ENCODE results near the gene CD74. TPM values are rescaled to one million over a fixed set of nuclear protein-coding genes. Genes with fewer than 3 reads are reported as not detected.

CD74 gene
- total RNA-seq, 1 donor from 2014 or later, result 194 TPM

DNA sequence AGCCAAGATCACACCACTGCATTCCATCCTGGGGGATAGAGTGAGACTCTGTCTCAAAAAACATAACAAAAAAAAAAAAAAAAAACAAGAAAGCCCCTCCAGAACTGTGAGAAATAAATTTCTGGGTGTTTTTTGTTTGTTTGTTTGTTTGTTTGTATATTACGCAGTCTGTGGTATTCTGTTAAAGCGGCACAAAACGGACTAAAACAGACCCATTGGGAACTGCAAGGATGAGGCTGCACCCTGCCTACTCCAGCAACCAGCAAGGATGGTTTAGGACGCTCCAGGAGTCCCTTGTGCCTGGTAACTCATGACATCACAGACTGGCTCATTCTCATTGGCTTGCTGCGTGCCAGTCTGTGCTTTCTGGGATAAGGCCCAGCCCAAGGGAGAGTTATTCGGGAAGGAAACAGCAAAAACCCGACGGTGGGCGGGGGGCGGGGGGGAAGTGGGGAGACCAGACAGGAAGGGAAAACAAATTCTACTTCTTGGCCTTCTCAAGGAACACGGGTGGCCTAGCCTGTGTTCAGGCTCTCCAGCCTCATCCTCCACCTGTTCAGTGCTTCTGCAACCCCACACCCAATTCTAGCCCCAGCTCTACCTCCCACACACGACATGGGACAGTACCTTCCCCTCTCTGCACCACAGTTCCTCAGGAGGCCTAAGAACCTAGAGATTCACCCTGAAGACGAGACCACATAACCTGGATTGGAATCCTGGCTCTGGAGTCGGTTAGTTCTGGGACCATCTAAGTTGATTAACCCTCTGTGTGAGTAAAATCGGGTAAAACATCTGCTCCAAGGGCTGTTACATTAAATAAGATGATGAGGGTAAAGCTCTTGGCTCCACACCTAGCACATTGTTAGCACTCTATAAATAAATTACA lies 2.8 kb downstream of the CD74 start:
- peak; percentile 66 for DNase-seq

DNA sequence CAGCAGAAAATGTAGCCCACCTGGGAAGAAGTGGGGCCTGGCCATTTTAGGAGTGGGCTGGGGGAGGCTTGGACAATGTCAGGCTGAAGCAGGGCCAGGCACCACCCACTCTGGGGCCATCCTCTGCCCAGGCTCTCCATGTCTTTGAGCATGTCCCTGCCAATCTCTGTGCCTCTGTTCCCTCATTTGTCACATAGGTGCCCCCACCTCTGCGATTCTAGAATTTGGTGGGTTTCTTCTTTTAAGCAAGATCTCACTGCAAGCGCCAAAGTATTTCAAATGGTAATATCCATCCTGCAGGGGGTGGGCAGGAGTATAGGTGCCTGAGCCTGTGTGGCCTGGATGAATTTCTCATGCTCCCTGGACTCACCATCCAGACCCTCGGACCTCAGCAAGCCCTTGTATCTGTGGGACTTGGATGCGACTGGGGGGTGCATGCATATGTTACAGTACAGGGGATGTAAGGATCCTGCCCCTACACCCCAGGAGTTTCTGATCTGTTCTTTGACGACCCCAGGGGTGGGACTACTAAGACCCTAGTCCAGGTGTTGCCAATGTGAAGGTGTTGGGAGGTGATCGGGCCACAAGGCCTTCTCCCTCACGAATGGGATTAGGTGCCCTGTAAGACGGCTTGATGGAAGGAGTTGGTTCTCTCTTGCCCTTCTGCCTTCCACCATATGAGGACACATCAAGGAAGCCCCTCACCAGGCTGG lies 4.3 kb downstream of the CD74 start:
- no peak for DNase-seq

DNA sequence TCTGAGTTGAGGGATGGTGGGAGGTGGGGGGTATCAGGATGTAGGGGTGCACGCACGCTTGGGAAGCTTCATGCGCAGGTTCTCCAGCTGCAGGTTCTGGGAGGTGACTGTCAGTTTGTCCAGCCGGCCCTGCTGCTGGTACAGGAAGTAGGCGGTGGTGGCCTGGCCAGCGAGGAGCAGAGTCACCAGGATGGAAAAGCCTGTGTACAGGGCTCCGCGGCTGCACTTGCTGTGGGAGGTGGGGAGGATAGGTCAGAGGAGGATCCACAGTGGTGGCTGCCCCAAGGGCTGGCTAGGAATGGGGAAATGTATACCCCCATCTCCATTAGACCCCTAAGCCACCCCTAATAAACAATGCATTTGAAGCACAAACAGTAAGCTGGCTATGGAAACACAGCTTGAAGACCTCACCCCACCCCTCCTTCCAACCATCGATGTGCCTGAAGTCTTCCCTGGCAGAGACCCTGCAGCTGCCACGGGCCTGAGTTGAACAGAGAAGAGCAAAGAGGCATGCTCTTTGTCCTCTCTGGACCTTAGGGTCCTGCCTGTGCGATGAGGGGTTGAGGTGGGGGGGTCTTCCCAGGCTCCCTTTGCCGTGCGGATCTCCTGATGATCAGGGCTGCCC lies 5.5 kb downstream of the CD74 start:
- DNase-seq, result no peak

DNA sequence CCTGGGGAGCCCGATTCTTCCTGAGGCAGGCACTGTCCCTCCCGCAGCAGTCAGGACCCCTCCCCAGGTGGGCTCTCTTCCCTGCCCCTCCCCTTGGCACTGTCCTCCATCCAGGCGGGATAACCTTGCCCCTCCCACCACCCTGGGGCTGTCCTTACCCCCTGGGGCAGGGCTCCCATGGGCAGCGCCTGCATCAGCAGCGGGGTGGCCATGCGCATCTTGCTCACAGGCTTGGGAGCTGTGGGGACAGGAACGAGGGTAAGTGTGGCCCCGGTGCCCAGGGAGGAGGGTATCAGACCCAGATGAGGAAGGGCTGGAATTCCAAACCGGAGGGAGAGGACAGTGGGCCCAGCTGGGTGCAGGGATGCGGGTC lies 6.0 kb downstream of the CD74 start:
- DNase-seq, result no peak

DNA sequence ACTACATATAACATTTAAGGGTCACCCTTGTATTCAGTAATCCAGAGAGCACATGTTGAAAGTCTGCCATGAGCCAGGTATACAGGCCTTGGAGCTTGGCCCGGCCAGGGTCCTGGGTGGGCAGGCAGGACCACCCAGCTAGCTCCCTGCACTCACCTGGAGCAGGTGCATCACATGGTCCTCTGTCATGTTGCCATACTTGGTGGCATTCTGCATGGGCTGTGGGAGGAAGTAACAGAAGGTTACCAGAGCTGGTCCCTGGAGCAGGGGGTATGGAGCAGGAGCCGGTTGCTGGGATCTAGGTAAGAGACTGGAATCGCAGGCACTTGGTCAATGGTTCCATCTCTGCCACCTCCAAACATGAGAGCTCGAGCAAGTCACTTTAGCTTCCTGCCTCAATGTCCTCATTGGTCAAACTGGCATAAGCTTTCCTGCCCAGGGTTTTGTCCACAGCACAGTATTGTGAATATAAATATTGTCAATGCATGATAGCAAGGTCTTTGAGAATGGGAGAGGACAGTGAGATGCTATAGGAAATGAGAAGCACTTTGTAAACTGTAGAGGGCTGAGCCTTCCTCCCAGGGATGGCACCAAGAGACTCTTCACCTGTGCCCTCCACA lies 6.5 kb downstream of the CD74 start:
- no peak for DNase-seq

DNA sequence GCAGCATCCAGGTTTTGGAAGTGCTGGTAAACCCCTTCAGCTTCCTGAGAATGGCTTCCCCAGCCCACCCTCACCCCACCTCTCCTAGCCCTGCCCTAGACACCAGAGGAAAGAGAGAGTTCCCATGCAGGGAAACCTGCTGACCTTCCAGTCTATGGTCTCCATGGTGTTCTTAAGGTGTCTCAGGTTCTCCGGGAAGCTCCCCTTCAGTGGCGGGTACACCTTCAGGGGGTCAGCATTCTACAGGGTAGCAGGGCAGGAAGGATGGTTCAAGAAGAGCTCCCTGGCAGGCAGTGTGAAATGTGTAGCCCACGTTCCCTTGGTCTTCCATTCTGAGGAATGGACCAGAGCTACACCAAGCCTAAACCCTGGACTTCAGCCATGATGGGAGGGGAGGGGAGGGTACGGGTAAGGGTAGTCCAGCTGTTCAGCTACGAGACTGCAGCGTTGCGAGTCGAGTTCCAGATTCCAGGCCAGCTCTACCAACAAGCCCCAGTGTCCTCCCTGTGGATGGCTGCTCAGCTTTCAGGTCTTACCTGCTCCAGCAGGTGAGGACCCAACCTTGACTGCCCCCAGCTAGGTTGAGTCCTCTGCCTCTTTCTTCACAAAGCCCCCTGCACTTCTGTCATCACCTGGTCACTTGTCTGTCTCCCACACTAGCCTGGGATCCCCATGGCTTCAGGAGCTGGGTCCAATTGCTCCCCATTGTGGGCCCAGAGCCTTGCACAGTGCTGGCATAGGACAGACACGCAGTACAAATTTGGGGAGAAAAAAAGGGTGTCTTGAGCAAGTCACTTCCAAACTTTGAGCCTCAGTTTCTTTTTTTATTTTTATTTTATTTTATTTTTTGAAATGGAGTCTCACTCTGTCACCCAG lies 7.5 kb downstream of the CD74 start:
- no peak for DNase-seq

DNA sequence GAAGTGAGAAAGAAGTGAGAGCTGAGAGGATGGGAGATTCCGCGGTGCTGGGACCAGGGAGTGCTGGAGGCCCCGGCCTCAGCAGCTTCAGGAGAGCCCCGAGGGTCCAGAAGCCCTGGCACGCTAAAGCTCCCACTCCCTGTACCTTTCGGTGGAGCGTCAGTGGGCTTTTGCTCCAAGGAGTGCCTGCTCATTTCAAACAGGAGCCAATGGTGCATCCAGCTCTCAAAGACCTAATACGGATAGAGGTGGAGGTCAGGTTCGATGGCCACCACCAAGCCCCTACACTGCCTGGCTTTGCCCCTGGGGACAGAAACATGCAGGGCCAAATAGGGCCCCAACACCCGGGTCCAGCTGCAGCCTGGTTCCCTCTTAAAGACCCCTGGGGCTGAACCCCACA lies 8.2 kb downstream of the CD74 start:
- no peak for DNase-seq

DNA sequence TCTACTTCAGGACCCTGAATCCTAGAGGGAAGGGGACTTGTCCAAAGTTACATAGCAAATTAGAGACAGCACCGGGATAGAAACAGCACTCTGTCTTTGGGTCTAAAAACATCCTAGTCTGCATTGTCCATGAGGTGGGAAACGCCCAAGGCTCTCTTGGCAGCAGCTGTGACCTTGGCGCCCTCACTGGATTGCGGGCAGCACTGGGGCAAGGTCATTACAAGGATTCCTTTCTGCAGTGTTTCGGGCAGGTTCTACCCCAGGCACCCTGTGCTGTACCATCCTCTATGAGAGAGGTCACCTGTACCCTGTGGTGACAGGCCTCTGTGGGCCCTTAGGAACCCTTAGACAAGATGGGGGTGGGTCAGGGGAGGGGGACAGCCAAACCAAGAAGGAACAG lies 8.6 kb downstream of the CD74 start:
- no peak for DNase-seq

DNA sequence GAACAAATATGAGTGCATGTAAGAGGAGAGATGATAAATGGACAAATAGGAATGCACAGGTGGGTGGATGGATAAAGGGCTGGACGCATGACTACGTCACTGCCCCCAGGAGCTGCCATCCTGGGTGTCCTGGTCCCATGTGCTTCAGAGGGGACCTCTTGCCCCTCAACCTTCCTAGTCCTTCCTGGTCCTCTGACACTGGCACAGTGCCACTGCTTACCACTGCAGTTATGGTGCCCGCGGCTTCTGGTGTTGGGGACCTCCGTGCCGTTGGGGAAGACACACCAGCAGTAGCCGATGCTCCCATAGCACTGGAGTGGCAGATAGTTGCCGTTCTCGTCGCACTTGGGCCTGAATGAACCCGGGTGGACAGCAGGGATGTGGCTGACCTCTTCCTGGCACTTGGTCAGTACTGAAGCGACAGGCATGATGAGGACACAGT lies 9.8 kb downstream of the CD74 start:
- no peak for DNase-seq

DNA sequence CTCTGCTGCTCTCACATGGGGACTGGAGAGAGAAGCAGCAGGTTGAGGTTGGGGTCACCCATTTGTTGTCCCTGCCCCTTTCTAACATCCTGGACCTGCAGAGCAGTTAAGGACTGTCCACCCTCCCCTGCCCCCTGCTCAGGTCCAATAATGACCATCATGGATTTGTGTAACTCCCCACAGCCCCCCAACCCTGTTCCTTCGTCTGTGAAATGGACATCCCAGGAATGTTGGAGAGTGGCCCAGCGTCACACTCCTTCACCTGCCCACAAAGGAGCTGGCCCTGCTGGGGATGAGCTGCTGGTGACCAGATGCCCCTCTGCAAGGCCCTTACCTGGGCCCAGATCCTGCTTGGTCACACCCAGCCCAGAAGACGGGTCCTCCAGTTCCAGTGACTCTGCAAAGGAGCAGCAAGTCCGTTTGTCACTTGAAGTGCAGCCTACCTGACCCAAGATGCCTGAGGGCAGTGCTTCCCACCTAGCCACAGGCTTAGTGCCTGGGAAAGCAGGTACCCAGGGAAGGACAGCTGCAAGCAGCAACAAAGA lies 10.4 kb downstream of the CD74 start:
- DNase-seq, result no peak

DNA sequence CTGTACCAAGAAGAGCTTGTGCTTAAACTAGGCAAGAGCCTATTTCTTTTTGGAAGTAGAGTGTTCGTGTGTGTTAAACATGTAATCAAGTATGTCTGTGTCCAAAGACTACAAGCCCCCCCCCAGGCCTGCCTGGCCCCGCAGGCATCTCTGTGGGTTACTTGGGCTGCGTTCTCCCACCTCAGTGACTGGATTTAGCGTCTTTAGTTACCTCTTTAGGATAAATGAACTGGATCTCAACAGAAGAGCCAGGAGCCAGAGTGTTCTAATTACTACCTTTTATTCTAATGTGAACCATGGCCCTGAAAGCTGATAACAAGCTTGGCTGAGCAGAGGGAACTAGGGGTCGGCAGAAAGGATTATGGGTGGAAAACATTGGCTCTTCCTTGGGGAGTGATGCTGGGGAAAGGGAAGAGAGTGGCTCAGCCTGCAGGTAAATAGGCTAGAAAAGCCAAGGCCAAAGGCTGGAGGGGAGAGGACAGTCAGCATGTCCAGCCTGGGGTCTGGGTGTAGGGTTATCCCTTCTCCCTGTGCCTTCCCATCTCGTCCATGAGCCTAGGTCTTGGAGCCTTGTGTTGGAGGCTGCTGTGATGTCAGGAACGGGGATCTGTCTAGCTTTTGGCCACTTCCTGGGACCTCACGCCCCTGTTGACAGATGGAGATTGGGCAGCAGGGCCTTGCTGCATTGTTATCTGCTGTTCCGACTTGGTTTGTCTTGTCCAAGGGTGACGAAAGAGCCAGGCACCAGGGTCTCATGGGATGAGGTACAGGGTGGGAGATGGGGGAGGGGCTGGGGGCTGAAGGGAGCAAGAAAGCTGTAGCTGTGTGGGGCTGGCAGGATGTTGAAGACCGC lies 11.1 kb downstream of the CD74 start:
- DNase-seq, result no peak

DNA sequence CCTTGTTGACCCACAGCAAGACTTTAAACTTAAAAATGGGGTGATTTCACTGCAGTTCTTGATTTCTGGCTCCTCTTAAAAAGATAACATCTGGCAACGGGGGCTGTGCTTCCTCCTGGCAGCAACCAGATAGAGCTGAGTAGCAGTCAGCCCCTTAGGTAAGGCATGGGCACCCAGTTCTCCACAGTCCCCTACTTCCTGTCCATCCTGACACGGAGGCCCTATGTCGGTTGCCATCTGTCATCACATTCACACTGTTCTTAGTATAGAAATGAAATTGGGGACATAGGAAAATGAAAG lies 11.7 kb downstream of the CD74 start:
- DNase-seq, result no peak

DNA sequence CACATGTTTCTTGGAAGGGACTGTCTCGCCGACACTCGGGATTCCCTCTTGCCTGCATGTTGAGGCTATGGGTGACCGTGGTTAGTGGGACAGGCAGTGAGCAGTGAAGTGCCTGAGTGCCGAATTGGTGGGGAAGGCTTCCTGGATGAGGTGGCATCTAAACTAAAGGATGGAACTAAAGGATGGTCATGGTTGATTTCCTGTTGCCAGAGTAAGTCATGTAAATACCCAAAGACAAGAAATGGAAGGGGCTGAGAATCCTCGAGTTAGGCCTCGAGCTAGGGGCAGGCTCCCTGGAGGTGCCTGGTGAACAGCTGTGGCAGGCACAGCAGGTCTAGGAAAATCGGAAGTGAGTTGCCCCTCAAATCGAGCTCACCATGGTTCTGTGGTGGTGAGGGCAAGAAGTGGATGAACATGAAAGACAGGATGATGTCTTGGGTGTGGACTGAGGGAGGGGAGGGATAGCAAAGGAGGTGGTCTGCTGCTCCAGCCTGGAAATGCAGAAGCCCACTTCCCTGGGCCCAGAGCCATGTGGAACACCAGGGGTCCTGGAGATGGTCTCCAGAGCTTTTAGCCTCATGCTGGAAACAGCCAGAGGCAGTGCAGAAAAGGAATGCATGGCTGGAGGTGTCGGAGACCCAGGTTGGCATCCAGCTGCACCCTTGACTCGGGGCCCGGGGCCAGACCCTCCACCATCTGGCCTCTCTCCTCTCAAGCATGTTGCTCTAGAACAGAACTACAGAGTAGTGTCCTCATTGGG lies 12.2 kb downstream of the CD74 start:
- DNase-seq, result no peak

DNA sequence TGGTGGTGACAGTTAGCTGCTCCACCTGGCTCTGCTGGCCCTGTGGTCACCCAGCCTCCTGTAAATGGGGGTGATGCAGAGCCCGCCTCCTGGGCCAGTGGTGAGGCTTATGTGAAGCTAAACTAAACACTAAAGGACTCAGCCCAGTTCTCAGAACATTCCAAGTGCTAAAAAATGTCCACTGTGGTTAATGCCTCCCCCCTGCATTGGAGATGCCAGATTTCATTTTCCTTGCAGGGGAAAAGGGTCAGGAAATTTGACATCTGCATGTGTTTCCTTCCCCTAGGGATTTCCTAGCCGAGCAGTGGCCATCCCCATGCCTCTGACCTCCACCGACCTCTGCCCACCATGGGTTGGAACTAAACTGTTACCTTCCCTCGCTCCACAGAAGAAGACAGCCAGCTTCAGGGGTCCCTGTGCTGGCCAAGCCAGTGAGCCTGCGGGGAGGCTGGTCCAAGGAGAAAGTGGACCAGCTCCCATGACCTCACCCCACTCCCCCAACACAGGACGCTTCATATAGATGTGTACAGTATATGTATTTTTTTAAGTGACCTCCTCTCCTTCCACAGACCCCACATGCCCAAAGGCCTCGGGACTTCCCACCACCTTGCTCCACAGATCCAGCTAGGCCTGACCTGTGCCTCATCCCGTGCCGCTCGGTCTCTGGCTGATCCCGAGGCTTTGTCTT lies 13.0 kb downstream of the CD74 start:
- no peak for DNase-seq

DNA sequence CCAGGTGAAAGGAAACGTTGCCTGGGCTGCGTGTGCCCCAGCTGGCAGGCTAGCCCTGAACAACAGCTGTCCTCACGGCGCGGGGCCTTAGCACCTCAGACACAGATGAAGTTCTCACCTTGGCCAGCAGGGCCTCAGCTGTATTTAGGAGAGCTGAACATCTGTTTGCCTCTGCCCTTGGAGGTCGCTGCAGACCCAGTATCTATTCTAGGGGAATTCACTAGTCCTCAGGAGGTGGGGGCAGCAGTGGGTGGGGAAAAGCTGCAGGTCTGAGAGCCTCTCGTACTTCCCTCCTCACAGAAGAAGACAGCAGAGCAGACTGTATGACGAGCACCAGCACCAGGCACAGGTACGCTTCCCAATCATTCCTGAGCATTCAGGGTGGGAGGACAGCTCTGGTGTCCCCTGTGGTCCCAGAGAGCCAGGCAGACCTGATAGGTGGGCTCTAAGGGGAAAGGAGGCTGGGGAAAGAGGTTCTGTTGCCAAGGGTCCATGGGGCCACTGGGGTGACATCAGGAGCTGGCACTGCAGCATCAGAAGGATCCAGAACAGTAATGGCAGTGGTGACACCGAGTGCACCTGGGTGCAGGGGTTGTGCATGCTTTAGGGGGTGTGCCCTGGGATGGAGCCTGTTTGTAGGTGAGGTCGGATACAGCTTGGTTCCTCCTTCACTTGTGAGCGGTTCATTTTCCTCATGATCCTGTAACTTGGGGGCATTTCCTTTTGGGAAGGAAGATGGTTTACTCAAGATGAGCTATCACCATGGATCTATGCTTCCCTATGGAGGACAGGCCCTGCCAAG lies 13.8 kb downstream of the CD74 start:
- DNase-seq, result no peak

DNA sequence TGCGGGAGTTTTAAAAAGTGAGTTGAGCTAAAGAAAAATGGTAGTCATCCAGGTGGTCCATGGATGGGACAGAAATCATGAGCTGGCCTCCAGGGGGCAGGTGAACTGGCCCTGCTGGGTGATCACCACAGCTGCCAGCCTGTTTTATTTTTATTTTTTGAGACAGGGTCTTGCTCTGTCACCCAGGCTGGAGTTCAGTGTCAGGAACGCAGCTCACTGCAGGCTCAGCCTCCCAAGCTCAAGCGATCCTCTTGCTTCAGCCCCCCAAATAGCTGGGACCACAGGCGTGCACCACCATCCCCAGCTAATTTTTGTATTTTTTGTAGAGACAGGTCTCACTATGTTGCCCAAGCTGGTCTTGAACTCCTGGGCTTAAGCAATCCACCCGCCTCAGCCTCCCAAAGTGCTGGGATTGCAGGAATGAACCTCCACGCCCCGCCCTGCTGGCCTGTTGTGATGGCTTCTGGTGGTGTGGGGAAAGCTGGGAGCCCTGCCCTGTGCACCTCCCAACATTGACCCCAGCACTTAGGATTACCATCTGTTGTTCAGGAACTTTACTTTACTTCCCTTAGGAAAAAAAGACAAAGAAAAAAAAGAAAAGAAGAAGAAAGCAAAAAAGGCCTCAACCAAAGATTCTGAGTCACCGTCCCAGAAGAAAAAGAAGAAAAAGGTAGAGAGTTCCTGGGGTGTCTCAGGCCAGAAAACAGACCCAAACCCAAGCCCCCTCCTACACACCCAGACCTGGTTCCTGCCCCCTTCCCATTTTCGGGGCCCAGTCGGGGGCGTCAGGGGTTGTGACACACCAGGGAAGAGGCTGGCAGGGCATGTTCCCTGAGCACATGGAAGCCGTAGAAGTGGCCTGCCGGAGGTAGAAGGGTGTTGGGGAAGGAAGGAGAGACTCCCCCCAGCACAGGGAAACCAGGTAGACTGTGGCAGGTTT lies 14.7 kb downstream of the CD74 start:
- no peak for DNase-seq

DNA sequence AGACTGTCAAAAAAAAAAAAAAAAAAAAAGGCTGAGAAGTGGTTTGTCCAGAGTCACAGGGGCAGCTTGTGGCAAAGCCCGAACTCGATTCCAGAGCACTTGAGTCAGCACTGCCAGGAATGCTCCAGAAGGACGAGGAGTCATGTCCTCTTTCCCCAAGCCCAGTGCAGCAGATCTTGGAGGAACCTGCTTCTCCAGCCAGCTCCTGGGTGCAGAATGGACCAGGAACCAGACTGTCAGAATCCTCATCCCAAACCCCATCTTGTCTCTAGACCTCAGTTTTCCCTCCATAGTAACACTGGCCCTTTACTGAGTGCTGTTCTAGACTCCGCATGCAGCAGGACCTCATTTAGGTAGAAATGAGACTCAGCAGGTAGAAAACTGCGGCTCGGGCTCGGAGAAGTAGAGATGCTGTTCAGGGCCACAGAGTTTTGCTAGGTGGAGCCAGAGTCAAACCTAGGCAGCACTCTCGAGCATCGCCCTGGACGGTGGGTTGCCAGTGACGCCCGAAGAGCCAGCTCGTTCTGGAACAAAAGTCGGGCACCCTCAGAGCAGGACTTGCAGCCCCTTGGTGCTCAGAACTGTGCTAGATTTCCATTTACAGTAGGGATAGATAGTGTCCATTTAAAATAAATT lies 15.4 kb downstream of the CD74 start:
- no peak for DNase-seq
